ENCODE data around the gene ZNF221.
"Not testable (repeated sequence)": the region's sequence is repeated elsewhere in the genome, so short reads cannot be mapped to it uniquely, and the experiment has no call there.

The ZNF221 gene

DNA sequence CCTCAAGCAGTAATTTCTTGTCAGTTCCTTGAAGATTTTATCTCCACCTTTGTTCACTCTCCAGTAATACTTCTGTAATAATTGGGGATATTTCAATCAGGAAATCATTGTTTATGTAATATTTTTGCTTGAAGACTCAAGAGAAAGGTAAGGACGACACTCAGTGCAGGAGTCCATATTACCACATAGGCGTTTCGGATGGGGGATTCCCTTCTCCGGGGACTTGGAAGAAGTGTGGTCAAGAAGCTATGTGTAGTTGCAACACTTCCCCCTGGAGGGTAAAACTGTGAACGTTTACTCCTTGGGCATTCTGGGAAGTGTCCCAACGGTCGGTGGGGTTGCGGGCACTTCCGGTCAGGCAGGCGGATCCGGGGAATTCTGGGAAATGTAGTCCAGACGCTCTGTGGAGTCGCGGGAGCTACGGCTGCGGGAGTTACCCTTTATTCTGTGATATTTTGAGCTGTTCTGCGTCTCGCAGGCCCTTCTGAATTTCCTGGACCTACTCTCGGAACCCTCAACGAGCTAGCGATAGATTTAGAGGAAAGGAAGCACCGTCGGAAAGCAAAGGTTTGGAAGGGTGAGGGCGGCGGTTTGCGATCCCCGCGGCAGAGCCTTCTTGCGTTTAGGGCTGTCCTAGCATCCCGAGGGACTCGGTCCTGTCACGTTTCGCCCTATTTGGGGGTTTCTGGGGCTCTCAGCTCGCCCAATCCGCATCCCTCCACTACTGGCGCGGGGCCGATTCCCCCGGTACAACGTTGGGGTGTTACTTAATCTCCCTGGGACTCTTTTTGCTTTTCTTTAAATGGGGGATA lies at the start of gene ZNF221:
TSS of gene ZNF221 (plus strand) at position 395 of the 812 bp plus-strand sequence. CDS start 11,499 bp downstream, outside the sequence.
- peak; percentile 39 to 52 for DNase-seq (ENCODE audit: low read depth in 2 of 2)

DNA sequence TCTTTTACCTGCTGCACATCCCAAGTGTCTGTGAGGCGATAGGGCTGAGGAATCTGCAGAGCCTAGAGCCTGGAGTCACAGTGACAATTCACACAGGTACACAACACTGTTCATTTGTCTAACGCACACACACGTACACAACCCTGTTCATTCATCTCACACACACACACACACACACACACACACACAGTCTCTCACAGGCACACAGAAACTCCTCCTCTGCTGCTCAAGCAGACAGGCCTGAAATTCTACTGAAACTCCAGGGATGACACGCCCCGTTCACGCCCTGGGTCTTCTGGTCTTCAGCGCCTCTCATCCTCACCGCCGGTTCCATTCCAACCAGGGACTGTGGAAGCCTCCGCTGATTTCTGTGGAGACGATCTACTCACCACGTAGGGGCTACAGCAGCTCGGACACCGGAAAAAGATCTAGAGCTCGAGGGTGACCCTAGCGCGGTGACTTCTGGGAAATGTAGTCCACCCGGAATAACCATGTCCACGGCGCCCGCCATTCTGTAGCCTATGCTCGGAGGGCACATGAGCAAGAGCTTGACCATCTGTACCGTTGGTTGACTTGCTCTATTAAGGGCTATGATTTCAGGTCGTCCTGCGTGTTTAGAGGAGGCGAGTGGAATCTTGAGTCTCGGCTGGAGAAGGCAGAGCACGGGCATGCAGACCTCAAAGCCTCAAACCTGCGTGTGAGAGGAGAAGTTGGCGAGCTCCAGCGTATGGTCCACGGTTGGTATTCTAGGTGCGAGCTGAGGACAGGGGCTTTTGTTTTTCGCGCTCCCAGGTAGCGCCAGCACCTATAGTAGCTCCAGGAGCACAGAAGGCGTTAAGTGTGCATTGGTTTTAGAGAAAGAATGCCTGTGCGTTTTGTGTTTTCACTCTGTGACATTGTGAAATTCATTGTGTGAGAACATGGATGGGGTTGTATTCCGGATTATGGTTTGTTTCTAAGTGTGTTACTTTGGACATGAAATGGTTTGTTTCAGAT lies 49.3 kb upstream of the ZNF221 start:
- peak; percentile 36 to 49 for DNase-seq (ENCODE audit: low read depth in 2 of 2)

- no peak for DNase-seq (ENCODE audit: low read depth in 2 of 2)
Observed at GRCh38 chr19:43902399-43902798, 48.6 kb upstream of the ZNF221 start.

- no peak for DNase-seq (ENCODE audit: low read depth in 2 of 2)
Observed at GRCh38 chr19:43905897-43906296, 45.1 kb upstream of the ZNF221 start.

DNA sequence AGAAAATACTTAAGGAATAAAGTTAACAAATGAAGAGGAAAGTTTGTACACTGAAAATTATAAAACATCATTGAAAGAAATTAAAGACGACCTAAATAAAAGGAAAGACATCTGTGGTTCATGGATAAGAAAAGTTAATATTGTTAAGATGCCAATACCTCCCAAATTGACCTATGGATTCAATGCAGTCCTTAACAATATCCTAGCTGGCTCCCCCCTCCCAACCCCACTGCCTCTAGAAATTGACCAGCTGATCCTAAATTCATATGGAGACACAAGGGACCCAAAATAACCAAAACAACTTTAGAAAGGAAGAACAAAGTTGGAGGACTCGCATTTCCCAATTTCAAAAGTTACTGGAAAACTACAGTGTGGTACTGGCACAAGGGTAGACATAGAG lies 44.3 kb upstream of the ZNF221 start:
- no peak for DNase-seq (ENCODE audit: low read depth in 2 of 2)

DNA sequence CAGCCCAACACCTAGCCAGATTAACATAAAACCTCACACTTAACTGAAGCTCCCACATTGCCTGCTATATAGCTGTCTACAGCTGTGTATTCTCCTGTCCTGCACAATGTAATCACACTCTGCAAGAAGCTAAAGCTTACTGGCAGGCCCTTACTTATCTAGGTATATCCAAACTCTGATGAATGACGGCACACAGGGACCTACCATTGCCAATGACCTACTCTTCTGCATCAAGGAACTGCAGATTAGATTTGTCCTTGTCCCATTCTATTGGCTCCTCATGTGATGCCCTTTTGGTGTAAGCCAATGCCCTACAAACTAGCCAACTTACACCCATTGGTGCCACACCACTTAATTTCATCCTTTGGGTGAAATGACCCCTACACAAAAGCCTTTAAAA lies 42.4 kb upstream of the ZNF221 start:
- no peak for DNase-seq (ENCODE audit: low read depth in 2 of 2)

GRCh38 chr19:43910884-43911283 lies 40.1 kb upstream of the ZNF221 start:
- DNase-seq (ENCODE audit: low read depth in 2 of 2): no peak

- no peak for DNase-seq (ENCODE audit: low read depth in 2 of 2)
Observed at GRCh38 chr19:43913383-43913782, 37.6 kb upstream of the ZNF221 start.

DNA sequence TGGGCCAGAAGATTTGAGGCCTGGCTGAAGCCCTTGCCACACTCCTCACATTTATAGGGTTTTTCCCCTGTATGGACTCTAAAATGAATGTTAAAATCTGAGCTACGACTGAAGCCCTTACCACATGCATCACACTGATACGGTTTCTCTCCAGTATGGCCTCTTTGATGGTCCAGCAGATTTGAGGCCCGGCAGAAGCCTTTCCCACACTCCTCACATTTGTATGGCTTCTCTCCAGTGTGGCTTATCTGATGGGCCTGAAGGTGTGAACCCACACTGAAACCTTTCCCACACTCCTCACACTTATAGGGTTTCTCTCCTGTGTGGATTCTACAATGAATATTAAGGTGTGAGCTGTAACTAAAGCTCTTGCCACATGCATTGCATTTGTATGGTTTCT lies 37.0 kb upstream of the ZNF221 start:
- no peak for DNase-seq (ENCODE audit: low read depth in 2 of 2)

- DNase-seq (ENCODE audit: low read depth in 2 of 2): no peak
Observed at GRCh38 chr19:43923875-43924274, 27.2 kb upstream of the ZNF221 start.

DNA sequence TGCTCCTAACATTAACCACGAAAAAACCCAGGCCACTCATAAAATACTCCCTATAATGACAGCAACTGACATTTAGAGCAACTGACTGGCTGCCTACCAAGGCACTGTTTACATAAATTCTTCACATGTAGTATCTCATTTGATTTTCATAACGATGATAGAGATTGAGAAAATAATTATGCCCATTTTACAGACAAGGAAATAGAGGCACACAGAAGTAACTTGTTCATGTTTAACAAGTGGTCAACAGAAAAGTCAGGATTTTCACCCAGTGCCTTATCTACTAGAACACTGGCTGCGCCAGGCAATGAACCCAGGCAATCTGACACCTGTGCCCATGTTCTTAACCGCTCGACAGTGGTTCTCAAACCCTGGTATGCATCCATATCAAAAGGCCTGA lies 22.2 kb upstream of the ZNF221 start:
- no peak for DNase-seq (ENCODE audit: low read depth in 2 of 2)

GRCh38 chr19:43934055-43934984 lies 16.7 kb upstream of the ZNF221 start:
- no peak for DNase-seq (ENCODE audit: low read depth in 2 of 2)

- peak; percentile 81 to 84 for DNase-seq (ENCODE audit: low read depth in 2 of 2)
Observed at GRCh38 chr19:43934985-43935708, 15.9 kb upstream of the ZNF221 start, which contains the start of gene ZNF45. Gene ZNF45, minus strand, starts transcription at chr19:43935282. Its CDS starts 13,097 bp downstream, at chr19:43922185.

DNA sequence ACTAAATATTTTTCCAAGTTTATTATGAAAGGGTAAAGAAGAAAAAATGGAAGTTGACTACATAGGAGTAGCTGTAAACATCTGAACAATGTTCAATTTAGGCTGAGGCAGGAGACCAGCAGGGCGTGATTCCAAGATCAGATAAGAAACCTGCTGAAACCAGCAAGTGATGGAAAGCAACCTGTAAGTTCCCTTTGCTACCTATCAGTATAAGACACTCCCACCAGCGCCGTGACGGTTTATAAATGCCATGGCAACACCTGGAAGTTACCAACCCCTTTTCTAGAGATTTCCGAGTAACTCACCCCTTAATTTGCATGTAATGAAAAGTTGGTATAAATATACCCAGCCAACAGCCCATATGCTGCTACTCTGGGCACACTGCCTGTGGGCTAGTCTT lies 14.8 kb upstream of the ZNF221 start:
- no peak for DNase-seq (ENCODE audit: low read depth in 2 of 2)

- DNase-seq (ENCODE audit: low read depth in 2 of 2): no peak
Observed at GRCh38 chr19:43939557-43940260, 11.3 kb upstream of the ZNF221 start.

GRCh38 chr19:43940719-43941118 lies 10.3 kb upstream of the ZNF221 start:
- DNase-seq (ENCODE audit: low read depth in 2 of 2): no peak

- no peak for DNase-seq (ENCODE audit: low read depth in 2 of 2)
Observed at GRCh38 chr19:43941209-43941608, 9.8 kb upstream of the ZNF221 start.

DNA sequence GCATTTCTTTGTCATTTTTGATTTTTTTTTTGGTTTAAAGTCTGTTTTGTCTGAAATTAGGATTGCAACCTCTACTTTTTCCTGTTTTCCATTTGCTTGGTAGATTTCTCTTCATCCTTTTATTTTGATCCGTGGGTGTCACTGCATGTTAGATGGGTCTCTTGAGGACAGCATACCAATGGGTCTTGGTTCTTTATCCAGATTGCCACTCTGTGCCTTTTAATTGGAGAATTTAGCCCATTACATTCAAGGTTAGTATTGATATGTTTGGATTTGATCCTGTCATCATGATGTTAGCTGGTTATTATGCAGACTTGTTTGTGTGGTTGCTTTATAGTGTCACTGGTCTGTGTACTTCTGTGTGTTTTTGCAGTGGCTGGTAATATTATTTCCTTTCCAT lies 3.6 kb upstream of the ZNF221 start:
- DNase-seq (ENCODE audit: low read depth in 2 of 2): not testable (repeated sequence)

DNA sequence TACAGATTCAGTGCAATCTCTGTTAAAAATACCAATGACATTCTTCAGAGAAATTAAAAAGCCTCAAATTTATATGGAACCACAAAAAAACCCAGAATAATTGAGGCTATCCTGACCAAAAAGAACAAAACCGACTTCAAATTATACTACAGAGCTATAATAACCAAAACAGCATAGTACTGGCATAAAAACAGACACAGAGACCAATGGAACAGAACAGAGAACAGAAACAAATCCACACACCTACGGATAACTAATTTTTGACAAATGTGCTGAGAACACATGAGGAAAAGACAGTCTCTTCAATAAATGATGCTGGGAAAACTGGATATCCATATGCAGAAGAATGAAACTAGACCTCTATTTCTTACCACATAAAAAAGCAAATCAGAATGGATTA lies 1.2 kb upstream of the ZNF221 start:
- DNase-seq (ENCODE audit: low read depth in 2 of 2): not testable (repeated sequence)

DNA sequence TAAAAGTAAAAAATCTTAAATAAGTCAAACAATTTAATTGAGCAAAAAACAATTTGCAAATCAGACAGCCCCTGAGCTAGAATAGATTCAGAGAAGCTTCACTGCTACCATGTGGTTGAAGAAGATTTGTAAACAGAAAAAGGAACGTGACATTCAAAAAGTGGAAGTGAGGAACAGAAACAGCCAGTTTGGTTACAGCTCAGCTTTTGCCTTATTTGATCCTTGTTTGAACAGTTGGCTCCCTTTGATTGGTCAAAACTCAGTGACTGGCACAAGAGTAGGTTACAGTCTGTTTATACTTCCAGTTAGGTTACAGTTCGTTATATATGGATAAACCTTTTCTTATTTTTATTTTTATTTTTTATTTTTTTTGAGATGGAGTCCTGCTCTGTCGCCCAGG lies 5.8 kb downstream of the ZNF221 start:
- no peak for DNase-seq (ENCODE audit: low read depth in 2 of 2)

Data from stimulated activated CD8-positive, alpha-beta memory T cell treated with anti-CD3 and anti-CD28 coated beads, Interleukin-15, amount 100 ng/mL, for 48 hours (primary cell).